BLaER1 (cell line): ENCODE results near the gene WSCD2.
"Not testable (repeated sequence)": the region's sequence is repeated elsewhere in the genome, so short reads cannot be mapped to it uniquely, and the experiment has no call there.

ENCODE experiments used
- H3K27ac ChIP-seq: shearing (Covaris generic); formaldehyde crosslinking; 2 replicates; pipeline ENCODE4 v1.8.1; 2022
- H3K27me3 ChIP-seq: shearing (Covaris generic); formaldehyde crosslinking; 2 replicates; pipeline ENCODE4 v1.8.1; 2022
- H3K36me3 ChIP-seq: shearing (Covaris generic); formaldehyde crosslinking; 2 replicates; pipeline ENCODE4 v1.8.1; 2022
- H3K4me1 ChIP-seq: shearing (Covaris generic); formaldehyde crosslinking; 2 replicates; pipeline ENCODE4 v1.8.1; 2022
- H3K4me2 ChIP-seq: shearing (Covaris generic); formaldehyde crosslinking; 2 replicates; pipeline ENCODE4 v1.8.1; 2022
- H3K4me3 ChIP-seq: shearing (Covaris generic); formaldehyde crosslinking; 2 replicates; pipeline ENCODE4 v1.8.1; 2022
- H3K9ac ChIP-seq: shearing (Covaris generic); formaldehyde crosslinking; 2 replicates; pipeline ENCODE4 v1.8.1; 2022
- H3K9me3 ChIP-seq: shearing (Covaris generic); formaldehyde crosslinking; 2 replicates; pipeline ENCODE4 v1.8.1; 2022
- H4K20me1 ChIP-seq: shearing (Covaris generic); formaldehyde crosslinking; 2 replicates; pipeline ENCODE4 v1.8.1; 2022
- Cebpa-rat ChIP-seq: shearing (Covaris generic); IDR thresholded peaks from 2 replicates; pipeline ENCODE4 v1.8.1; 2022

The WSCD2 gene

DNA sequence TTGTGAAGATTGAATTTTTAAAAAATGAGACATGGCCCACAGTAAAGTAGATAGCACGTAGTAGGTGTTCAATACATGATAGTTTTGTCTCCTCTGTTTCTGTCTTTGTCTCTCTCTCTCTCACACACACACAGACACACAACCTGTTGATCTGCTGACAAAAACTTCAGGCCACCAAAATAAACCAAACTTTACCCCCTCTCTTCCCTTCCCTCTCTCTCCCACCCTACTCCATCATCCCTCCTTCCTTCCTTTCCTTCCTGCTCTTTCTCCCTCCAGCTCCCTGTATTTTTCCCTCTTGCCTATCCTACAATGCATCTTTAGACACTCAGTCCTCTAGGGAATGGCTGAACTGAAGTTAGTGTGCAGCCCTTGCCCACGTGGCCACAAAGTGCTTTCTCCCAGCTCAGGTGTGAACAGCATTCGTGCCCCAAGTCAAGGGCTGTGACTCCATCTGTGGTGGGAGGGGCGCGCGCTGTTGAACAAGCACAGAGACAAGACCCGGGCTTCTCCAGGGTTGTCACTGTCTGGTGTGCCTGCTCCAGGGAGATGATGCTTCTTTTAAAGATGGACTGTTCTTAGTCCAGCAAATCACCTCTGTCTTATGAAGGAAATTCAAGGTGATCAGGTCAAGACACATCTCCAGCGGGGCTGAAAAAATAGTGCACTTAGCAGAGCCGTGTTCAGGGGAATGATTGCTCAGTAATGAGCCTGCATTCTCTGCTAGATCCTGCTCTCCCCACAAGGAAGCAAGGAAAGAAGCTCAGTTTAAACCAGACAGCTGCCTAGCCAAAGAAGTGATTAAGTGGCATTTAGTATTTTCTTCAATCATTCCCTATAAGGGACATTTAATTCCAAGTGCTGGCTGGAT lies 75.3 kb downstream of the WSCD2 start:
- H3K9ac ChIP-seq = no peak overlapping the region
- H3K4me1 ChIP-seq = no peaks in the 10 kb centered on the region
- H3K27ac ChIP-seq = no peak overlapping the region
- H3K9me3 ChIP-seq = no peaks in the 10 kb centered on the region
- H3K36me3 ChIP-seq = no peaks in the 10 kb centered on the region
- H3K4me2 ChIP-seq = no peak overlapping the region
- H4K20me1 ChIP-seq = no peaks in the 10 kb centered on the region
- no peaks in the 10 kb centered on the region for H3K27me3 ChIP-seq
- no peak for TF ChIP-seq Cebpa-rat
- no peak overlapping the region for H3K4me3 ChIP-seq

DNA sequence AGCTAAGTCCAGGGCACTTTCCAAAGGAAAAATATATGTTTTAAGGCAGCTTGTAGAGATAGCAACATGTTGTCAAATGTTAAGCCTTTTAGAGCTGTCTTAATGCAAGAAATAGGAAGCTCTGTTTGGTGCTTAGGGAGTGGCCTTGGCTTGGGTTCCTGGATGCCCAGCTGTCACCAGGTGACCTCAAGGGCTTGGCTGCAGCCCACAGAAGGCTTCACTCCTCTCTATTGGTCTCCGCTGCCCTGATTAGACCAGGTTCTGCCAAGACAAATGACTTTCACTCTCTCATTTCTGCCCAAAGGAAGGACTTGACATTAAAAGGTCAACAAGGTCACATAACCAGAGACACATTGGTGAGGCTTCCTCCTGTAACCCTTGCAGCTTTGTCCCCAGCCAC lies 76.8 kb downstream of the WSCD2 start:
- Histone ChIP-seq H4K20me1 (no peaks in the 10 kb centered on the region; the same call in 1 of the 2 replicates), H3K36me3 (no peaks in the 10 kb centered on the region), H3K9me3 (no peaks in the 10 kb centered on the region), H3K4me2 (no peak overlapping the region), H3K27me3 (no peaks in the 10 kb centered on the region), H3K27ac (no peak overlapping the region), H3K4me3 (no peak overlapping the region), H3K9ac (no peak overlapping the region), H3K4me1 (no peaks in the 10 kb centered on the region)
- TF ChIP-seq Cebpa-rat = no peak

DNA sequence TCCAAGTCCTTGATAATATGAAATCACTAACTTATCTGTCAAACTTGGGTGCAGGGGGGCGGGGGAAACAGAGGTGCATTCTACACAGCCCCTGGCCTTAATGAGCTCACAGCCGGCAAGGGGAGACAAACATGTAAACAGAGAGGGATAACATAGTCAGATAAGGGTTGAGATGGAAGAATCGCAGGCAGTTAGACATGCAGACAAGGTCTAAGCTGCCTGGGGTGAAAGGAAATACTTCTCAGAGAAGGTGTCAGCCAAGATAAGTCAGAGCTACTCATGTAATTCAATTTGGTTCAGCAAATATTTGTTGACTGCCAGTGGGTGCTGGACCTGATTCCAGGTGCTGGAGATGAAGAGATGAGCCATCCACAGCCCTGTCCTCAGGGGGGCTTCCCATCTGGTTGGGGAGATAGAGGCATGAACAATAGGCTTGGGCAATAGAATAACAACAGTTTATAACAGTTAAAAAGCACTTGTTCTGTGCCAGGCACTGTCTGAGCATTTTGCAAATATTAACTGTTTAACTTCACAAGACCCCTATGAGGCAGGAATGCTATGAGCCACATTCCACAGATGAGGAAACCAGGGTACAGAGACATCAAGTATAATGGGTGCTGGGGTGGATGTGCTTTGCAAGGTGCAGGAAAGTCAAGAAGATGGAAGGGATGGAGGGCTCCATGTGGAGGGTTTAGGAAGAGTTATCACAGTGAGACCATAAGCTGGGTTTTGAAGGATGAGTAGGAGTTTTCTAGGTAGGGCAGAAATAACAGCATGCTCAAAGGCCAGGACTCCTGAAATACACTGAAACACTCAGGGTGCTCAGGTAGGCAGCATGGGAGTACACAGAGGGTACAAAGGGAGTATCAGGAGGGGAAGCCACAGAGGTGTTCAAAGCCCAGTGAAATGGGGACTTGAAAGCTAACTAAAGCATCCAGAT lies 79.0 kb downstream of the WSCD2 start:
- H3K4me1 ChIP-seq = no peaks in the 10 kb centered on the region
- H3K4me2 ChIP-seq = no peak overlapping the region
- H3K27ac ChIP-seq = no peak overlapping the region
- H3K27me3 ChIP-seq = no peaks in the 10 kb centered on the region
- H3K9me3 ChIP-seq = no peaks in the 10 kb centered on the region
- H3K36me3 ChIP-seq = no peaks in the 10 kb centered on the region
- H3K4me3 ChIP-seq = no peak overlapping the region
- H4K20me1 ChIP-seq = no peaks in the 10 kb centered on the region; the same call in 1 of the 2 replicates
- H3K9ac ChIP-seq = no peak overlapping the region
- TF ChIP-seq Cebpa-rat = no peak

DNA sequence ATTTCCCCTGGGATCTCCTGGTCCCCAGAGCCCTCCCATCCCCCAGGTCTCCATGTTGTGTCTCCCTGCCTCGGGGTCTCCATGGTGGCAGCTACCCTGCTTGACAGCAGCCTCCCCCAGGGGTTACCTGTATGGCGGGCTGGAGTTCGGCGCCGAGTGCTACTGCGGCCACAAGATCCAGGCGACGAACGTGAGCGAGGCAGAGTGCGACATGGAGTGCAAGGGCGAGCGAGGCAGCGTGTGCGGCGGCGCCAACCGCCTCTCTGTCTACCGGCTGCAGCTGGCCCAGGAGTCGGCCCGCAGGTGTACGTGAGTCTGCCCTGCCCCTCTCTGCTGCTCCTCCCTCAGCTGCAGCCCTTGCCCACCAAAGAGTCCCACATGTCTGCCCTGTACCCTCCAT lies 80.9 kb downstream of the WSCD2 start:
- H4K20me1 ChIP-seq = no peaks in the 10 kb centered on the region; the same call in 1 of the 2 replicates
- no peaks in the 10 kb centered on the region for H3K9me3 ChIP-seq
- H3K27ac ChIP-seq = no peak overlapping the region
- no peak overlapping the region for H3K9ac ChIP-seq
- no peak overlapping the region for H3K4me2 ChIP-seq
- no peaks in the 10 kb centered on the region for H3K36me3 ChIP-seq
- no peaks in the 10 kb centered on the region for H3K4me1 ChIP-seq
- no peak for TF ChIP-seq Cebpa-rat
- H3K27me3 ChIP-seq = no peaks in the 10 kb centered on the region
- no peak overlapping the region for H3K4me3 ChIP-seq

DNA sequence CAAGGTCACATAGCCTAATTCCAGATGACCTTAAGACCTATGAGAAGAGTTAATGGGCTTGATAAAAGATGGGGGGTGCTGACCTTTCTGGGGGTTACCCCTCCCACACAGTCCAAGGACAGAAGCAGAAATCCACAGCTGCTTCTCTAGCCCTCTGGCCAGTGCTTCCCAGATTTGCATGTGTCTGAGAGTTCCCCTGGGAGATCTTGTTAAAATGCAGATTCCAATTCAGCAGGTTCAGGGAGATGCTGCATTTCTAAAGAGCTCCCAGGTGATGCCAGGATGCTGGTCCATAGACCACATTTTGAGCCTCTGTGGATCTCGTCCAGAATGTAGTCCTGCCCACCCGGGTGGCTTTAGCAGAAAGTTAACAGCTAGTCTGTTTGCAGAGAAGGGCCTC lies 82.1 kb downstream of the WSCD2 start:
- H3K27me3 ChIP-seq = no peaks in the 10 kb centered on the region
- no peak overlapping the region for H3K4me3 ChIP-seq
- H3K9ac ChIP-seq = no peak overlapping the region
- no peaks in the 10 kb centered on the region for H3K36me3 ChIP-seq
- no peaks in the 10 kb centered on the region for H3K4me1 ChIP-seq
- no peak overlapping the region for H3K4me2 ChIP-seq
- H4K20me1 ChIP-seq = no peaks in the 10 kb centered on the region; the same call in 1 of the 2 replicates
- H3K9me3 ChIP-seq = no peaks in the 10 kb centered on the region
- TF ChIP-seq Cebpa-rat = no peak
- H3K27ac ChIP-seq = no peak overlapping the region

DNA sequence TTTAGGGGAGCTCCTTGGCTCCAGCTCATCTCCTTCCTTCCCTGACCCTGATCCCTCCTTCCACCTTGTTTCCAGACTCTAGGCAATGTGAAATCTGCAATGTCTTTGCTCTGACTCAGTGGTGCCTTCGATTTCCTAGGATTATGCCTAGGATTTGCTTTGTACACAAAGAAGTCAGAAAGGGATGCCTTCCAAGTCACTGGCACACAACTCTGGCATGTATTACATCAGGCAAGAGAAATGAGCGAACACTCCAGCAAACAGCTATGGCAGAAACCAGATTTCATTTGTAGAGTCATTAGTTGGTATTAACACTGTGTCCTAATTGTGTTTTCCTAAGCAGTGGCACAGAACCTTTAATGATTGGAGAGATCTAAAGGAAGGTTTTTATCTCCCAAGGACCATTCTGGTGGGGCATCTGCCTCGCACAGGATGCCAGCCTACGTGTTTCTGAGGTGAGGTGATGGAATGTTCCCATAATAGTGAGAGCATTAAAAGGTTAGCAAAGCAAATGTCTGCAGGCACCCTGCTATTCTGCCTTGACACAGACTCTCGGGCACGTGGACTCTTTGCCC lies 84.9 kb downstream of the WSCD2 start:
- TF ChIP-seq Cebpa-rat = no peak
- no peak overlapping the region for H3K9ac ChIP-seq
- H3K4me3 ChIP-seq = no peak overlapping the region
- no peak overlapping the region for H3K4me2 ChIP-seq
- H3K27ac ChIP-seq = no peak overlapping the region
- no peaks in the 10 kb centered on the region; the same call in 1 of the 2 replicates for H4K20me1 ChIP-seq
- H3K36me3 ChIP-seq = no peaks in the 10 kb centered on the region
- no peaks in the 10 kb centered on the region for H3K27me3 ChIP-seq
- no peaks in the 10 kb centered on the region for H3K9me3 ChIP-seq
- H3K4me1 ChIP-seq = no peaks in the 10 kb centered on the region

DNA sequence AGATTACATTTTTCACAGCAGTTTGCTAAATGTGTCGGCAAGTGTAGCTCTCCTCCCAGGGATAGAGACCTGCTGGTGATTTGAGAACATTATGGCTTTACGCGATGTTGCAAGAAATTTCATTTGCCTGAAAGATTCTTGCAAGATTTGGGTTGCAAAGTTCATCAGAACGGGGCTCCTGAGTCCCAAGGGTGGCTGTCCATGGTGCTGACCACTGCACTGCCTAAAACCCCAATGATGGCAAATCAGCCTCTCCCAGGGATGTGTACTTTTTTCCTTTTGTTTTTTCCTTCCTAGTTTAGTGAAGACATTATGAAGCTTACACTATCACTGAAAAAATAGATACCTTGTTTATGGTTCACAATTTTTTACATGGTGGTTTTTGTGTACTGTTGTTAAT lies 85.4 kb downstream of the WSCD2 start:
- Histone ChIP-seq H3K4me2 (no peak overlapping the region), H3K27ac (no peak overlapping the region), H3K4me1 (no peaks in the 10 kb centered on the region), H3K4me3 (no peak overlapping the region), H3K9me3 (no peaks in the 10 kb centered on the region), H4K20me1 (no peaks in the 10 kb centered on the region; the same call in 1 of the 2 replicates), H3K27me3 (no peaks in the 10 kb centered on the region), H3K9ac (no peak overlapping the region), H3K36me3 (no peaks in the 10 kb centered on the region)
- no peak for TF ChIP-seq Cebpa-rat

DNA sequence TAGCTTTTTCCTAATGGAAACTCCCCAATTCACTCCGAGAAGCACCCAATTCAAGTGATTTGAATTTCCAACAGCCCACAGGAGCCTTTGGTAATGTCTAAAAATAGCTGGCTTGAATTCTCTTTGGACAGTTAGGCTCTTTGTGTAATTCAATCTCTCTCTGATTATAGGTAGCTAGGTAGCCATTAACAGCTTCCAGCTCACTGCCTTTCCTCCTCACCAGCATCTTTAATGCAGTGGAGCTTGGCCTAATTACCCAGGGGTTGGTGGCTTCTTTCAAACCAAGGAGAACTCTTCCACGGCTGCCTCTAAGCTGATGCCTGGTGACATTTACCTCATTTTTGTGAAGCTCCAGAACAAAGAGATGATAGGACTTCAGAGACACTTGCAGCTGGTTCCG lies 86.4 kb downstream of the WSCD2 start:
- no peak overlapping the region for H3K4me3 ChIP-seq
- no peak overlapping the region for H3K4me2 ChIP-seq
- H3K36me3 ChIP-seq = no peaks in the 10 kb centered on the region
- TF ChIP-seq Cebpa-rat = no peak
- H3K27me3 ChIP-seq = no peaks in the 10 kb centered on the region
- H3K4me1 ChIP-seq = no peaks in the 10 kb centered on the region
- H3K9me3 ChIP-seq = no peaks in the 10 kb centered on the region
- H3K9ac ChIP-seq = no peak overlapping the region
- no peaks in the 10 kb centered on the region; the same call in 1 of the 2 replicates for H4K20me1 ChIP-seq
- H3K27ac ChIP-seq = no peak overlapping the region

DNA sequence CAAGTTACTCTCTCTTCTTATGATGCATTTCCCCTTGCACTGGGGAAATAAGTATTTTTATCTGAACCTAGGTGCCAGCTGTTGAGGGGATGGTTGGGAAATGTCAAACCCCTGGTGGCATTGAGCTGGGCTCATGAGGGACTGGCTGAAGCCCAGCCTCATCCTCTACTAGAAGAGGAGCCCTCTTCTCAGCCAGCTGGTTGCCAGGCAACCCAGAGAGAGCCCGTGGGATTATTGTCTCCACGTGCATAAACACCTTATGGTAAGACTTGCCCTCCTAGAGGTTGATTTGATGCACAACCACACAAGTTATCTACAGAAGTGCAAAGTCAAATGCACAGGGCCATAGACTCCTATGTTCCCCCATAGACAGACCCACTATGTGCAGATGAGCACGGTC lies 89.8 kb downstream of the WSCD2 start:
- Histone ChIP-seq H3K36me3 (no peaks in the 10 kb centered on the region), H3K9me3 (no peaks in the 10 kb centered on the region), H3K4me2 (no peak overlapping the region), H3K4me1 (no peaks in the 10 kb centered on the region), H3K9ac (no peak overlapping the region), H4K20me1 (no peaks in the 10 kb centered on the region; the same call in 1 of the 2 replicates), H3K4me3 (no peak overlapping the region), H3K27ac (no peak overlapping the region), H3K27me3 (no peaks in the 10 kb centered on the region)
- no peak for TF ChIP-seq Cebpa-rat

DNA sequence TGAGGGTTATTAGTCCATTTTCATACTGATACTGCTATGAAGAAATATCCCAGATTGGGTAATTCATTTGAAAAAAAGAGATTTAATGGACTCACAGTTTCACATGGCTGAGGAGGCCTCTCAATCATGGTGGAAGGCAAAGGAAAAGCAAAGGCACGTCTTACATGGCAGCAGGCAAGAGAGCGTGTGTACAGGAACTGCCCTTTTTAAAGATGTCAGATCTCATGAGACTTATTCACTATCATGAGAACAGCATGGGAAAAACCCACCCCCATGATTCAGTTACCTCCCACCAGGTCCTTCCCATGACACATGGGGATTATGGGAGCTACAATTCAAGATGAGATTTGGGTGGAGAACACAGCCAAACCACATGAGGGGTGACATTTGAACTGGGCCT lies 96.0 kb downstream of the WSCD2 start:
- not testable (repeated sequence) for H3K36me3 ChIP-seq, H3K4me2 ChIP-seq, H4K20me1 ChIP-seq, H3K4me3 ChIP-seq, H3K4me1 ChIP-seq, H3K9me3 ChIP-seq, H3K9ac ChIP-seq, H3K27me3 ChIP-seq, H3K27ac ChIP-seq
